Measurements from ENCODE around the gene ACLY. TPM values are rescaled to one million over a fixed set of nuclear protein-coding genes. Genes with fewer than 3 reads are reported as not detected.
A peak's percentile ranks its signal among the peaks of the same experiment; 100 is the strongest.
"Not testable (repeated sequence)": the region's sequence is repeated elsewhere in the genome, so short reads cannot be mapped to it uniquely, and the experiment has no call there.

The ACLY gene
- total and polyA plus RNA-seq, 3 experiments from 2014 or later: 70.6 to 189 (median 188) TPM

DNA sequence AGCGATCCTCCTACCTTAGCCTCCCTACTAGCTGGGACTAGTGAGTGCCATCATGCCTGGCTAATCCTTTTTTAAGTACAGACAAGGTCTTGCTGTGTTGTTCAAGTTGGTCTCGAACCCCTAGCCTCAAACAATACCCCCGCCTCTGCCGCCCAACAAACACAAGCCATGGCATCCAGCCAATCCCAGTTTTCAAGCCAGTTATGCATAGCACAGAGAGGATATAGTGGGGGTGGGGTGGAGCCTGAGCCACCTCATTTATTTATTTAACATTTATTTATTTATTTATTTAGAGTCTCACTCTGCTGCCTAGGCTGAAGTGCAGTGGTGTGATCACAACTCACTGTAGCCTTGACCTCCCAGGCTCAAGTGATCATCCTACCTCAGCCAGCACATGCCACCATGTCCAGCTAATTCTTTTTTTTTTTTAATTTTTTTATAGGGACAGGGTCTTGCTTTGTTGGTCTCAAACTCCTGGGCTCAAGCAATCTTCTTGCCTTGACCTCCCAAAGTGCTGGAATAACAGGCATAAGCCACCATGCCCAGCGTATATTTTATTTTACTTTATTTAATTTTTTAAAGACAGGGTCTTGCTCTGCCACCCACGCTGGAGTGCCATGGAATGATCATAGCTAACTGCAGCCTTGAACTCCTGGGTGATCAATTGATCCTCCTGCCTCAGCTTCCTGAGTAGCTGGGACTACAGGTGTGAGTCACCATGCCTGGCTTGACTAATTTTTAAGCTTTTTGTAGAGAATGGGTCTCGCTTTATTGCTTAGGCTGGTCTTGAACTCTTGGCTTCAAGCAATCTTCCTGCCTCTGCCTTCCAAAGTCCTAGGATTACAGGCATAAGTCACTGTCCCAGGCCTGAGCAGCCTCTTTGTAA is 27.4 kb downstream of the ACLY start:
- no peaks in the 10 kb centered on the region for H3K4me1 ChIP-seq (ENCODE audit: insufficient read depth, low read length)
- H3K27me3 Mint-ChIP-seq: no peaks in the 10 kb centered on the region
- peak overlapping the region in 2 of 8 donors; percentile 26 to 70 for H3K27ac Mint-ChIP-seq
- no peak overlapping the region for H3K4me3 ChIP-seq (ENCODE audit: low read length)
- no peak overlapping the region for H3K27ac ChIP-seq (ENCODE audit: low read depth, low read length)
- ChIA-PET CTCF (no interaction called here), POLR2A (no interaction called here)
- H3K9me3 Mint-ChIP-seq: no peaks in the 10 kb centered on the region
- H3K4me1 Mint-ChIP-seq: no peaks in the 10 kb centered on the region
- no peaks in the 10 kb centered on the region for H3K9me3 ChIP-seq (ENCODE audit: low read length)
- H3K36me3 Mint-ChIP-seq: peaks cover 14 to 80% (median 18%) of the 10 kb centered on the region in 3 donors
- H3K27me3 ChIP-seq (ENCODE audit: insufficient read depth, low read length, poor library complexity, severe bottlenecking): no peaks in the 10 kb centered on the region
- no peak for DNase-seq
- H3K4me3 Mint-ChIP-seq: no peak overlapping the region
- peaks cover 45% of the 10 kb centered on the region for H3K36me3 ChIP-seq (ENCODE audit: insufficient read depth, low read length)

DNA sequence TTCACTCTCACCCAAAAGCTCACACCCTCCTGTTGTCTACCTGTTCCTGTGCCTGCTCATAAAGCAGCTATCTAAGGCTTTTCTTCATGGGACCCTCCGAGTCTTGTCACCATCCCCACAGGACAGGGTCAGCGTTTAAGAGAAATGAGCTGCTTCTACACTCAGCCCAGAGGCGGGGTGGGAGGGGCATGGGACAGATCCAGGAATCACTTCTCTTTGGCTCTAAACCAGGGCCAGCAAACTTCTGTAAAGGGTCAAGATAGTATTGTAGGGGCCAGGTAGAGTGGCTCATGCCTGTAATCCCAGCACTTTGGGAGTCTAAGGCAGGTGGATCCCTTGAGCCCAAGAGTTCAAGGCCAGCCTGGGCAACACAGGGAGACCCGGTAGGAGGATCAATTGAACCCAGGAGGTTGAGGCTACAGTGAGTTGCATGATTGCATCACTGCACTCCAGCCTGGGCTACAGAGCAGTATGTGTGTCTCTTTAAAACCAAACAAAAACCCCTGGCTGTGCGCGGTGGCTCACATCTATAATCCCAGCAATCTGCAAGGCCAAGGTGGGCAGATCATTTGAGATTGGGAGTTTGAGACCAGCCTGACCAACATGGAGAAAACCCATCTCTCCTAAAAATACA is 30.3 kb downstream of the ACLY start:
- H3K4me3 ChIP-seq (ENCODE audit: low read length): no peak overlapping the region
- no peaks in the 10 kb centered on the region for H3K9me3 ChIP-seq (ENCODE audit: low read length)
- no peaks in the 10 kb centered on the region for H3K27me3 ChIP-seq (ENCODE audit: insufficient read depth, low read length, poor library complexity, severe bottlenecking)
- Mint-ChIP-seq H3K27me3 (no peaks in the 10 kb centered on the region), H3K4me1 (no peaks in the 10 kb centered on the region), H3K4me3 (no peak overlapping the region), H3K27ac (peak overlapping the region in 2 of 8 donors; percentile 36 to 49), H3K36me3 (peaks cover 15 to 85% (median 25%) of the 10 kb centered on the region in 3 donors), H3K9me3 (no peaks in the 10 kb centered on the region)
- no peak overlapping the region for H3K27ac ChIP-seq (ENCODE audit: low read depth, low read length)
- ChIA-PET POLR2A (interaction anchor here (0.6 kb wide), 1 partner anchor 51 kb away, joined by 4 read pairs; the partner anchor contains the start of gene KLHL10), CTCF (no interaction called here)
- H3K4me1 ChIP-seq (ENCODE audit: insufficient read depth, low read length): no peaks in the 10 kb centered on the region
- no peak for DNase-seq
- peaks cover 51% of the 10 kb centered on the region for H3K36me3 ChIP-seq (ENCODE audit: insufficient read depth, low read length)

- POLR2A ChIA-PET: no interaction called here
- Histone ChIP-seq H3K9me3 (ENCODE audit: low read length) (no peaks in the 10 kb centered on the region), H3K4me3 (ENCODE audit: low read length) (no peak overlapping the region), H3K36me3 (ENCODE audit: insufficient read depth, low read length) (peaks cover 37% of the 10 kb centered on the region), H3K27me3 (ENCODE audit: insufficient read depth, low read length, poor library complexity, severe bottlenecking) (no peaks in the 10 kb centered on the region), H3K4me1 (ENCODE audit: insufficient read depth, low read length) (no peaks in the 10 kb centered on the region), H3K27ac (ENCODE audit: low read depth, low read length) (no peak overlapping the region)
- Mint-ChIP-seq H3K27me3 (no peaks in the 10 kb centered on the region), H3K36me3 (peaks cover 20 to 84% (median 23%) of the 10 kb centered on the region in 3 donors), H3K9me3 (no peaks in the 10 kb centered on the region), H3K4me1 (peaks cover 0 to 5% (median 0%) of the 10 kb centered on the region in 3 donors), H3K4me3 (no peak overlapping the region), H3K27ac (peak overlapping the region in 1 of 8 donors; percentile 8)
- CTCF ChIA-PET: interaction anchor here (0.6 kb wide), 1 partner anchor 74 kb away, joined by 3 read pairs; the partner anchor contains the start of gene P3H4
- no peak for DNase-seq
These were observed 33.0 kb downstream of the ACLY start for GRCh38 chr17:41885733-41886132.

GRCh38 chr17:41882756-41883155 is 36.0 kb downstream of the ACLY start:
- Histone ChIP-seq H3K27ac (ENCODE audit: low read depth, low read length) (no peak overlapping the region), H3K4me3 (ENCODE audit: low read length) (no peak overlapping the region), H3K36me3 (ENCODE audit: insufficient read depth, low read length) (peaks cover 50% of the 10 kb centered on the region), H3K27me3 (ENCODE audit: insufficient read depth, low read length, poor library complexity, severe bottlenecking) (no peaks in the 10 kb centered on the region), H3K4me1 (ENCODE audit: insufficient read depth, low read length) (no peaks in the 10 kb centered on the region), H3K9me3 (ENCODE audit: low read length) (no peaks in the 10 kb centered on the region)
- Mint-ChIP-seq H3K4me3 (no peak overlapping the region), H3K27me3 (peaks cover 0 to 2% of the 10 kb centered on the region in 2 donors), H3K9me3 (no peaks in the 10 kb centered on the region), H3K27ac (no peak overlapping the region), H3K36me3 (peaks cover 20 to 85% (median 26%) of the 10 kb centered on the region in 3 donors), H3K4me1 (peaks cover 0 to 5% (median 0%) of the 10 kb centered on the region in 3 donors)
- DNase-seq: no peak
- CTCF ChIA-PET: no interaction called here
- POLR2A ChIA-PET: no interaction called here

GRCh38 chr17:41880130-41880529 is 38.6 kb downstream of the ACLY start:
- Mint-ChIP-seq H3K27me3 (peaks cover 0 to 2% of the 10 kb centered on the region in 2 donors), H3K36me3 (peaks cover 8 to 78% (median 23%) of the 10 kb centered on the region in 3 donors), H3K4me1 (peaks cover 0 to 5% (median 0%) of the 10 kb centered on the region in 3 donors), H3K27ac (peak overlapping the region in 1 of 8 donors; percentile 78), H3K4me3 (no peak overlapping the region), H3K9me3 (no peaks in the 10 kb centered on the region)
- no peak for DNase-seq
- ChIA-PET CTCF (interaction anchor here (1.1 kb wide), 1 partner anchor 69 kb away, joined by 3 read pairs; the partner anchor contains the start of gene P3H4), POLR2A (no interaction called here)
- H3K36me3 ChIP-seq (ENCODE audit: insufficient read depth, low read length): peaks cover 33% of the 10 kb centered on the region
- no peak overlapping the region for H3K4me3 ChIP-seq (ENCODE audit: low read length)
- no peaks in the 10 kb centered on the region for H3K9me3 ChIP-seq (ENCODE audit: low read length)
- no peaks in the 10 kb centered on the region for H3K4me1 ChIP-seq (ENCODE audit: insufficient read depth, low read length)
- H3K27me3 ChIP-seq (ENCODE audit: insufficient read depth, low read length, poor library complexity, severe bottlenecking): no peaks in the 10 kb centered on the region
- no peak overlapping the region for H3K27ac ChIP-seq (ENCODE audit: low read depth, low read length)

- peaks cover 0 to 80% (median 15%) of the 10 kb centered on the region in 3 donors for H3K36me3 Mint-ChIP-seq
- CTCF ChIA-PET; H3K27ac ChIP-seq (ENCODE audit: low read depth, low read length); H3K9me3 Mint-ChIP-seq; H3K27ac Mint-ChIP-seq; H3K27me3 Mint-ChIP-seq; H3K4me1 ChIP-seq (ENCODE audit: insufficient read depth, low read length); H3K4me1 Mint-ChIP-seq; H3K27me3 ChIP-seq (ENCODE audit: insufficient read depth, low read length, poor library complexity, severe bottlenecking); H3K4me3 ChIP-seq (ENCODE audit: low read length); H3K9me3 ChIP-seq (ENCODE audit: low read length); POLR2A ChIA-PET; H3K4me3 Mint-ChIP-seq: not testable (repeated sequence)
- peaks cover 38% of the 10 kb centered on the region for H3K36me3 ChIP-seq (ENCODE audit: insufficient read depth, low read length)
- peak in 1 of 5 donors; percentile 15 for DNase-seq
These were observed 44.5 kb downstream of the ACLY start for GRCh38 chr17:41874293-41874670.

- H3K36me3 Mint-ChIP-seq: peaks cover 0 to 83% (median 15%) of the 10 kb centered on the region in 3 donors
- Histone ChIP-seq H3K27ac (ENCODE audit: low read depth, low read length) (no peak overlapping the region), H3K36me3 (ENCODE audit: insufficient read depth, low read length) (peaks cover 35% of the 10 kb centered on the region), H3K27me3 (ENCODE audit: insufficient read depth, low read length, poor library complexity, severe bottlenecking) (no peaks in the 10 kb centered on the region), H3K4me3 (ENCODE audit: low read length) (no peak overlapping the region), H3K9me3 (ENCODE audit: low read length) (no peaks in the 10 kb centered on the region), H3K4me1 (ENCODE audit: insufficient read depth, low read length) (no peaks in the 10 kb centered on the region)
- H3K4me3 Mint-ChIP-seq: no peak overlapping the region
- H3K4me1 Mint-ChIP-seq: peaks cover 0 to under 1% (median 0%) of the 10 kb centered on the region in 3 donors
- ChIA-PET POLR2A (no interaction called here), CTCF (no interaction called here)
- H3K9me3 Mint-ChIP-seq: no peaks in the 10 kb centered on the region
- no peak overlapping the region for H3K27ac Mint-ChIP-seq
- no peak for DNase-seq
- H3K27me3 Mint-ChIP-seq: peaks cover 0 to 2% of the 10 kb centered on the region in 2 donors
These were observed 45.0 kb downstream of the ACLY start for GRCh38 chr17:41873559-41874292.
